ENCODE measurements around the gene RPL38.

GRCh38 chr17:74237321-74237720 is 33.8 kb downstream of the RPL38 start:
- TF ChIP-seq, protein P1, sequence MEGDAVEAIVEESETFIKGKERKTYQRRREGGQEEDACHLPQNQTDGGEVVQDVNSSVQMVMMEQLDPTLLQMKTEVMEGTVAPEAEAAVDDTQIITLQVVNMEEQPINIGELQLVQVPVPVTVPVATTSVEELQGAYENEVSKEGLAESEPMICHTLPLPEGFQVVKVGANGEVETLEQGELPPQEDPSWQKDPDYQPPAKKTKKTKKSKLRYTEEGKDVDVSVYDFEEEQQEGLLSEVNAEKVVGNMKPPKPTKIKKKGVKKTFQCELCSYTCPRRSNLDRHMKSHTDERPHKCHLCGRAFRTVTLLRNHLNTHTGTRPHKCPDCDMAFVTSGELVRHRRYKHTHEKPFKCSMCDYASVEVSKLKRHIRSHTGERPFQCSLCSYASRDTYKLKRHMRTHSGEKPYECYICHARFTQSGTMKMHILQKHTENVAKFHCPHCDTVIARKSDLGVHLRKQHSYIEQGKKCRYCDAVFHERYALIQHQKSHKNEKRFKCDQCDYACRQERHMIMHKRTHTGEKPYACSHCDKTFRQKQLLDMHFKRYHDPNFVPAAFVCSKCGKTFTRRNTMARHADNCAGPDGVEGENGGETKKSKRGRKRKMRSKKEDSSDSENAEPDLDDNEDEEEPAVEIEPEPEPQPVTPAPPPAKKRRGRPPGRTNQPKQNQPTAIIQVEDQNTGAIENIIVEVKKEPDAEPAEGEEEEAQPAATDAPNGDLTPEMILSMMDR (IDR thresholded peaks at IDR 0.05), result no peak
- TF ChIP-seq GATA2 (CRISPR knock-in tag; IDR thresholded peaks at IDR 0.05), result no peak
- TF ChIP-seq YY1 (IDR thresholded peaks at IDR 0.05; ENCODE audit: low read depth), result no peak

Data from SK-N-SH (cell line).